ENCODE data around the gene RNF8. TPM values are rescaled to one million over a fixed set of nuclear protein-coding genes. Genes with fewer than 3 reads are reported as not detected.

RNF8 gene
- total and polyA plus RNA-seq, 9 of the 15 experiments (the other 6 are each of a cell fraction or from before 2014, with no cell fraction given): 10.6 to 47.0 (median 37.5) TPM

DNA sequence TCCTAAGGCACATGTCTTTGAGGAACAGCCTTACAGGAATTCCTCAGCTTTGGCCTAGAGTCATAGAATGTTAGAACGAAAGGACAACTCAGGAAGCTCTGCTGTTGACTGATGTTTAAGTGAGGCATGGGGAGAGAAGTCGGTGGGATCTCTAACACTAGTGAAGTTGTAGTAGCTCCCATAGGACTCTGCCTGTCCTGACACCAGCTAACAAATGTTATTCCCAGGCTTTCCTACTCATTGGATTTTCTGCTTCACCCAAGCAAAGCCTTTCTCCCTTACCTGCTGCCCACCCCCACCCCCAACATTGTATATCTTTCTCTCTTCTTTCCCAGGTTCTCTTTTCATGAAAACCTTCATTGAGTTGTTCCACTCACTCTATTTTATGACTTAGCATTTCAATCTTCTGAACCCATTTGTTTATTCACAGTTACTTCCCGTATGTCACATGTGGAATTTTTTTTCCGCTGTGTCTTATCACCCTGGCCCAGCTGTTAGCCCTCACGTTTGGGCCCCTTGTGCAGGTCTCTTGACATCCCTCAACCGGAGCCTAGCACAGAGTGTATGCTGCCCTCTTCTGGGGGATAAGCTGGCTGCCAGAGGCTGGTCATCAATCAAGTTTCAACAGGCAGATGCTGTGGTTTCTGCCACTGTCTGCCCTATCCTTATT lies 39.2 kb upstream of the RNF8 start (continued):
- TF ChIP-seq GMEB1 (CRISPR knock-in tag; IDR thresholded peaks at IDR 0.05) (no peak), ZNF77 (CRISPR knock-in tag; IDR thresholded peaks at IDR 0.05) (no peak), EGR1 (conservative IDR thresholded peaks at IDR 0.05) (no peak; the same call in 1 of the 2 replicates), PURB (CRISPR knock-in tag; IDR thresholded peaks at IDR 0.05; ENCODE audit: low read depth) (no peak), GTF2B (IDR thresholded peaks at IDR 0.05; ENCODE audit: extremely low read depth, insufficient read length) (no peak), PML (IDR thresholded peaks at IDR 0.05; ENCODE audit: low read length) (peak; percentile 96), ZNF444 (CRISPR knock-in tag; IDR thresholded peaks at IDR 0.05) (no peak), RBFOX2 (IDR thresholded peaks at IDR 0.05; ENCODE audit: low read depth, low read length) (no peak), GTF2E2 (tag; IDR thresholded peaks at IDR 0.05) (no peak), FOXA1 (IDR thresholded peaks at IDR 0.05; ENCODE audit: borderline replicate concordance) (no peak), ESRRA (IDR thresholded peaks at IDR 0.05; ENCODE audit: borderline replicate concordance, low read depth) (peak; percentile 88; the same call in 1 of the 2 replicates), FOXM1 (IDR thresholded peaks at IDR 0.05; ENCODE audit: low read depth) (peak; percentile 95), FOXM1 (CRISPR knock-in tag; IDR thresholded peaks at IDR 0.05; ENCODE audit: low read depth) (no peak), IRF2 (CRISPR knock-in tag; IDR thresholded peaks at IDR 0.05) (no peak), HIVEP1 (CRISPR knock-in tag; IDR thresholded peaks at IDR 0.05) (no peak), TAF1 (IDR thresholded peaks at IDR 0.05; ENCODE audit: control insufficient read depth, extremely low read depth, insufficient read depth, low read length, severe bottlenecking) (peak; percentile 53), SAFB (IDR thresholded peaks at IDR 0.05; ENCODE audit: borderline replicate concordance, low read depth, low read length) (no peak), ZNF449 (CRISPR knock-in tag; IDR thresholded peaks at IDR 0.05) (no peak)
- TF ChIP-seq, protein P1, sequence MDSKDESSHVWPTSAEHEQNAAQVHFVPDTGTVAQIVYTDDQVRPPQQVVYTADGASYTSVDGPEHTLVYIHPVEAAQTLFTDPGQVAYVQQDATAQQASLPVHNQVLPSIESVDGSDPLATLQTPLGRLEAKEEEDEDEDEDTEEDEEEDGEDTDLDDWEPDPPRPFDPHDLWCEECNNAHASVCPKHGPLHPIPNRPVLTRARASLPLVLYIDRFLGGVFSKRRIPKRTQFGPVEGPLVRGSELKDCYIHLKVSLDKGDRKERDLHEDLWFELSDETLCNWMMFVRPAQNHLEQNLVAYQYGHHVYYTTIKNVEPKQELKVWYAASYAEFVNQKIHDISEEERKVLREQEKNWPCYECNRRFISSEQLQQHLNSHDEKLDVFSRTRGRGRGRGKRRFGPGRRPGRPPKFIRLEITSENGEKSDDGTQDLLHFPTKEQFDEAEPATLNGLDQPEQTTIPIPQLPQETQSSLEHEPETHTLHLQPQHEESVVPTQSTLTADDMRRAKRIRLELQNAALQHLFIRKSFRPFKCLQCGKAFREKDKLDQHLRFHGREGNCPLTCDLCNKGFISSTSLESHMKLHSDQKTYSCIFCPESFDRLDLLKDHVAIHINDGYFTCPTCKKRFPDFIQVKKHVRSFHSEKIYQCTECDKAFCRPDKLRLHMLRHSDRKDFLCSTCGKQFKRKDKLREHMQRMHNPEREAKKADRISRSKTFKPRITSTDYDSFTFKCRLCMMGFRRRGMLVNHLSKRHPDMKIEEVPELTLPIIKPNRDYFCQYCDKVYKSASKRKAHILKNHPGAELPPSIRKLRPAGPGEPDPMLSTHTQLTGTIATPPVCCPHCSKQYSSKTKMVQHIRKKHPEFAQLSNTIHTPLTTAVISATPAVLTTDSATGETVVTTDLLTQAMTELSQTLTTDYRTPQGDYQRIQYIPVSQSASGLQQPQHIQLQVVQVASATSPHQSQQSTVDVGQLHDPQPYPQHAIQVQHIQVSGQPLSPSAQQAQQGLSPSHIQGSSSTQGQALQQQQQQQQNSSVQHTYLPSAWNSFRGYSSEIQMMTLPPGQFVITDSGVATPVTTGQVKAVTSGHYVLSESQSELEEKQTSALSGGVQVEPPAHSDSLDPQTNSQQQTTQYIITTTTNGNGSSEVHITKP (IDR thresholded peaks at IDR 0.05; ENCODE audit: partially characterized antibody): peak; percentile 35
- TF ChIP-seq, protein P2, sequence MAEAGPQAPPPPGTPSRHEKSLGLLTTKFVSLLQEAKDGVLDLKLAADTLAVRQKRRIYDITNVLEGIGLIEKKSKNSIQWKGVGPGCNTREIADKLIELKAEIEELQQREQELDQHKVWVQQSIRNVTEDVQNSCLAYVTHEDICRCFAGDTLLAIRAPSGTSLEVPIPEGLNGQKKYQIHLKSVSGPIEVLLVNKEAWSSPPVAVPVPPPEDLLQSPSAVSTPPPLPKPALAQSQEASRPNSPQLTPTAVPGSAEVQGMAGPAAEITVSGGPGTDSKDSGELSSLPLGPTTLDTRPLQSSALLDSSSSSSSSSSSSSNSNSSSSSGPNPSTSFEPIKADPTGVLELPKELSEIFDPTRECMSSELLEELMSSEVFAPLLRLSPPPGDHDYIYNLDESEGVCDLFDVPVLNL (CRISPR knock-in tag; IDR thresholded peaks at IDR 0.05; ENCODE audit: low read depth): no peak
